Kidney epithelial cell (primary cell): ENCODE measurements around the gene RNF166. TPM values are rescaled to one million over a fixed set of nuclear protein-coding genes. Genes with fewer than 3 reads are reported as not detected.

Source experiments
- DNase-seq: peaks from one replicate; pipeline ENCODE4 v3.0.0-alpha.2; 2010; ENCODE audit warnings: low read depth
- H3K27me3 ChIP-seq: 2 replicates; pipeline ENCODE4 v1.6.0; 2011; ENCODE audit warnings: low read length; ENCODE audit not compliant: control insufficient read depth, insufficient read depth
- H3K36me3 ChIP-seq: 2 replicates; pipeline ENCODE4 v1.5.1; 2011; ENCODE audit warnings: low read length; ENCODE audit not compliant: control insufficient read depth, insufficient read depth
- H3K4me3 ChIP-seq: 2 replicates; pipeline ENCODE4 v1.5.1; 2011; ENCODE audit warnings: low read depth, mild to moderate bottlenecking, control low read depth, low read length
- total RNA-seq: library from RNA; depleted of rRNA; stranded (reverse); fragments of >200 nt; gene quantifications from 2 replicates; pipeline ENCODE4 v1.2.3, GENCODE V29; 2015
- TF ChIP-seq, protein P1 (sequence below): IDR thresholded peaks from 2 replicates; pipeline ENCODE4 v1.5.1; 2011; ENCODE audit warnings: mild to moderate bottlenecking, moderate library complexity, low read length, control low read depth, inconsistent platforms; ENCODE audit not compliant: insufficient read depth, poor library complexity, severe bottlenecking

The RNF166 gene, protein sequence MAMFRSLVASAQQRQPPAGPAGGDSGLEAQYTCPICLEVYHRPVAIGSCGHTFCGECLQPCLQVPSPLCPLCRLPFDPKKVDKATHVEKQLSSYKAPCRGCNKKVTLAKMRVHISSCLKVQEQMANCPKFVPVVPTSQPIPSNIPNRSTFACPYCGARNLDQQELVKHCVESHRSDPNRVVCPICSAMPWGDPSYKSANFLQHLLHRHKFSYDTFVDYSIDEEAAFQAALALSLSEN
- 30.3 and 33.0 TPM in 2 replicates for total RNA-seq

DNA sequence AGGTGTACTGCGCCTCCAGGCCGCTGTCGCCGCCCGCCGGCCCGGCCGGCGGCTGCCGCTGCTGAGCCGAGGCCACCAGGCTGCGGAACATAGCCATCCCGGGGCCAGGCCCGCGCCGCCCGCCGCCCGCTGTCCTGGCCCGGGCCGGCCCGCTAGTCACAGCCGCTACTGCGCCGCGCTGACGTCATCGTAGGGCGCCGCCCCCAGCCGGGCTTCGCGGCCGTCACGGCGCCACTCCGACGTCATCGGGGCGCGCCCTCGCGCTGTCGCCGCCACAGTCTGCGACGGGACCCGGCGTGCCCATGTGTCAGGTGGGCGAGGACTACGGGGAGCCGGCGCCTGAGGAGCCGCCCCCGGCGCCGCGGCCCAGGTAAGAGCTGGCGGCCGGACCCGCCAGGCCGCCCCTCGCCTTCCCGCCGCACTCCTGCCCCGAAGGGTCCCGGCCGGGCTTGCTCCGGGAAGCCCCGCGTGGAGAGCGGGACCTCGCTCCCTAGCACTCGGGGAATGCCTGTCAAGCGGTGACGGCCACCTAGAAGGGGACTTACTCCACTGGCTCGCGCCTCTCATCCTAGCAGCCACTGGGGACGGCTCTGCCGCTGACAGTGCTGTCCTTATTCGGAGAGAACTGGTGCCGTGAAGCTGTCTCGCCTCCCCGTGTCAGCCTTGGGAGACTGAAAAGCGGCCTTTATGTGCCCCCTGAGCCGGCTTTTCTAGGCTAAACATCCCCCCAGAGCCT lies at the start of gene RNF166, which contains the start of gene CTU2:
Gene RNF166 (minus strand): TSS at position 180 of the 736 bp plus-strand sequence. CDS start 83 bp downstream, at position 97.
Gene CTU2 (plus strand): TSS at position 275 of the 736 bp plus-strand sequence. CDS start 28 bp downstream, at position 303.
- no peaks in the 10 kb centered on the region for H3K36me3 ChIP-seq
- H3K4me3 ChIP-seq = peak within 1 kb of the TSS; percentile 98
- TF ChIP-seq, protein P1, sequence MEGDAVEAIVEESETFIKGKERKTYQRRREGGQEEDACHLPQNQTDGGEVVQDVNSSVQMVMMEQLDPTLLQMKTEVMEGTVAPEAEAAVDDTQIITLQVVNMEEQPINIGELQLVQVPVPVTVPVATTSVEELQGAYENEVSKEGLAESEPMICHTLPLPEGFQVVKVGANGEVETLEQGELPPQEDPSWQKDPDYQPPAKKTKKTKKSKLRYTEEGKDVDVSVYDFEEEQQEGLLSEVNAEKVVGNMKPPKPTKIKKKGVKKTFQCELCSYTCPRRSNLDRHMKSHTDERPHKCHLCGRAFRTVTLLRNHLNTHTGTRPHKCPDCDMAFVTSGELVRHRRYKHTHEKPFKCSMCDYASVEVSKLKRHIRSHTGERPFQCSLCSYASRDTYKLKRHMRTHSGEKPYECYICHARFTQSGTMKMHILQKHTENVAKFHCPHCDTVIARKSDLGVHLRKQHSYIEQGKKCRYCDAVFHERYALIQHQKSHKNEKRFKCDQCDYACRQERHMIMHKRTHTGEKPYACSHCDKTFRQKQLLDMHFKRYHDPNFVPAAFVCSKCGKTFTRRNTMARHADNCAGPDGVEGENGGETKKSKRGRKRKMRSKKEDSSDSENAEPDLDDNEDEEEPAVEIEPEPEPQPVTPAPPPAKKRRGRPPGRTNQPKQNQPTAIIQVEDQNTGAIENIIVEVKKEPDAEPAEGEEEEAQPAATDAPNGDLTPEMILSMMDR = no peak
- H3K27me3 ChIP-seq = no peaks in the 10 kb centered on the region
- DNase-seq = peak; percentile 47

DNA sequence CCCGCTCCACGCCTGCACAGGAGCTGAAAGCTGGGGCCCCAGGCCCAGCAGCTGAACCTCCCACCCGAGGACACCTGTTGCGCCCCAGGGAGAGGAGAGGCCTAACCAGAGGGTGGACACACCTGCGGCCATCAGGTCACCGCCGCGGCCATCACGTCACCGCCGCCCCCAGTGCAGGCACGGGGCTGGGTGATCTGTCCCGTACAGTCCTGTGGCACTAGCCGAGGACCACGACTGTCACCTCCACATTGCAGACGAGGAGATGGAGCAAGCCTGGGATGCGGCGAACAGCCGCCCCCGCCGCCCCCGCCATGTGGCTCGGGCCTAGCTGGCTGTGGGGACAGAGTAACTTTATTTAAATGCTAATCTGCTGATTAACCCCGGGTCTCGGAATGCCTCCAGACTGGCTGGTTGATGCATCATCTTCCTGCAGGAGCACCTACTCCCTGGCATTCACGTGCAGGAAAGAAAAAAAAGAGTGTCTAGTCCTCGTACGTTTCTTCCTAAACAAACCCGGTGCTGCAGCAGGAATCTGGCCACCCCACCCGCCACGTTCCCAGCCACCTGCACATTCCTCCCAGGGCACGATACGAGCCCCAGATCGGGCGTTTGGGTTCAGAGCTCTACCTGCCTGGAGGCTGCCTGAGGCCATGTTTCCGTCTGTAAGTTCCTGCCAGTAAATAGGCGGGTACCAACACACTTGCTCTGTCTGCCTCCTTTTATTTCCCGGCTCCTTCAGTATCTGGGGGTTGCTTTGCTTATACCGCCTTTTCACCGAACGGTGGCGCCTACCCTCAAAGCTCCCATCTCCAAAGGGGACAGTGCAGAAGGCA lies 48.9 kb upstream of the RNF166 start:
- Histone ChIP-seq H3K4me3 (no peak overlapping the region), H3K27me3 (no peaks in the 10 kb centered on the region), H3K36me3 (peaks cover 1% of the 10 kb centered on the region)
- no peak for DNase-seq
- TF ChIP-seq, protein P1 = peak; percentile 39

DNA sequence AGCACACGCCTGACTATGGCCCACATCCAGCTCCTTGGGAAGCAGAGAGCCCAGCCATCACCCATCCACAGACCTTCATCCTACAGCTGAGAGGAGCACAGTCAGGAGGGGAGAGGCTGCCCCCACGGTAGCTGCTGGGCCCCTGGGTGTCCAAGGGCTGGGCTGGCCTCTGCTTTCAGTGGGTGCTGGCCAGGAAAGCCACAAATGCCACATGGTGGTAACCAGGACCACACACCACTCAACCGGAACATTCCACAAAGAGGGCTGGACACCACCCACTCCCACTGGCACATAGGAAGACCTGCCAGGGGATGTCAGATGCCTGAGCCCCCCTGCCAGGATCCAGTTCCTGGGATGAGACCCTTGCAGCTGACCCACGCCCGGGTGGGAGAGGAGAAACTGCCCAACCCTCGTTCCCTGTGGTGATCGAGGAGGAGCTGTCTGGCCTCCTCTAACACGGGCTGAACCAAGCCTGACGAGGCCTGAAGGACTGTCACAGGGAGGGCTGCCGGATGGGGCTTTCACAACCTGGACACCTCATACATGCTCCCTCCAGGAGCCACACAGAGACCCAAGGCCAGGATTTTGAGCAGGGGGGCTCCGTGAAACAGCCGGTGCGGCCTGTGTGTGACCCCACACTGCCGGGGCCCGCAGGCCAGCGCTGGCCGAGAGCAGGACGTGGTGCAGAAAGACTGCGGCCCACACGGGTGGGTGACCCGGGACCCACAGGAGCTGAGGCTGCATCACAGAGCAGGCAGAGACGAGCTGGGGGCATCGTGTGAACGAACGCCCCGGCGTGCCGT lies 48.1 kb upstream of the RNF166 start:
- peaks cover 1% of the 10 kb centered on the region for H3K36me3 ChIP-seq
- H3K27me3 ChIP-seq = no peaks in the 10 kb centered on the region
- TF ChIP-seq, protein P1 = no peak
- no peak overlapping the region for H3K4me3 ChIP-seq
- no peak for DNase-seq

DNA sequence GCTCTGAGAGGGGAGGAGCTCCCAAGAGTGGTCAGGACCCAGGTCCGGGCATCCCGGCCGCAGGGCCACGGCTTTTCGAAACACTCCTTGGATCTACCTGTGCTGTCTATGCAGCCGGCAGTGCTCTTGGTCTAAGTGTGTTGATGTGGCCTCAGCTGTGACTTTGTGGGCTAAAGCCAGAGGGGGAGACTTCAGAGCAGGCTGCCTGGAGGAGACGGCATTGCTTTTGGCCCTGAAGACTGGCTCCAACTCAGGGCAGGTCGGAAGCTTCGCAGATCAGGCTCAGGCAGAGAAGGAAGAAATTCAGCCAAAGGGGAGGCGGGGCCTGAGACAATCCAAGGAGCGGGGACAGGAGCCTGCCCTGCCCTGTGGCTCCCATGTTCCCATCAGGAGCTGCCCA lies 47.4 kb upstream of the RNF166 start:
- DNase-seq = no peak
- Histone ChIP-seq H3K36me3 (peaks cover 1% of the 10 kb centered on the region), H3K27me3 (no peaks in the 10 kb centered on the region), H3K4me3 (no peak overlapping the region)
- TF ChIP-seq, protein P1 = no peak

DNA sequence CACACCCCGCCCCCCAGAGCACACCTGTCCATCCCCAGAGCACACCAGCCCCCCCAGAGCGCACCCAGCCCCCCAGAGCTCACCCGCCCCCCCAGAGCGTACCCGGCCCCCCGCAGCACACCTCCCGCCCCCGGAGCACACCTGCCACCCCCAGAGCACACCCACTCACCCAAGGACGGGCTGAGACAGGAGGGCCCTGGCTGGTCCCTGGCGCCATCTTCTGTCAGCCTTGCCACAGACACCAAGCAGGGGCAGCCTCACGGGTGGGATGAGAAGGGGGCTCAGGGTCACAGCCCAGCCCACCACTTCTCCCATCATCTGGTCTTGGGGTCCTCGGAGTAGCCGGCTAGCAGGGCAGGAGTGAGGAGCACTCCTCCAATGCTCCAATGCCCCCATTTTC lies 47.0 kb upstream of the RNF166 start:
- Histone ChIP-seq H3K27me3 (no peaks in the 10 kb centered on the region), H3K4me3 (no peak overlapping the region), H3K36me3 (peaks cover 1% of the 10 kb centered on the region)
- no peak for DNase-seq
- TF ChIP-seq, protein P1 = no peak
